ENCODE results near the gene C1QL4.

DNA sequence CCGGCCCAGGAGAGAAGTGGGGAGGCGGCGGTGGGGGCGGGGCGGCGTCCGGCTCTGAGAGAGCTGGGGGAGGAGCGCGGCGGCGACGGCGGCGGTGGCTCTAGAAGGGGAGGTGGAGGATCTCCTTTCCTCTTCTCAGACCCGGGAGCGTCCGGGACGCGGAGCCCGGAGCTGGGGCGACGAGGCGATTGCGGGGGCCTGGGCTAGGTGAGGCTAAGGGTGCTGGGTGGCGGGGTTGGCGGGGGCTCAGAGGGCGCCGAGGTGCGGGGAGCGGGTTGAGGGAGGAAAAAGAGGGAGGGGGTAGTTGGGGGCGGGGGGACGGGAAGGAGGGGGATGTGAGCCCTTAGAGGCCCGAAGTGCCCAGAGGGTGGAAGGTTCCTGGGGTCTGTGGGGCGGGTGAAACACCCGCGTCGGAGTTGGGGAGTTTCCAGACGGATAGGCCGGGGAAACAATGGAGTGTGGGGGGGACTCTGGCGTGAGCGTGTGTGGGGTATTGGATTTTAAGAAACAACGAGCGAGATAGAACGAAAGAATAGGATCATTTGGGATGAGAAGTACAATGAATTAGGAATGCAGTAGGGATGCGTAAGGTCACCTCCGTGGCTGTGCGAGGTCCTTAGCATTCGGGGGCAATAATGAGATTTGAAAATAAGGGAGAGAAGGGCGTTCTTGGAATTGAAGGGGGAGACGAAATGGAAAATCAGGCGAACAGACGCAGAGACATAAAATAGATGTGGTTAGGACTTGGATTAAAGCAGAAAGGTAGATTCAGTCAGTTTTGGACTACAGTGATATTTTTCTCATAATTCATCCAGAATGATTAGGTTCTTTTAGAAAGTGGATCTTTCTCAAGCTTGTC is 30.6 kb upstream of the C1QL4 start, which contains the start of gene SPATS2:
- TF ChIP-seq, protein P1, sequence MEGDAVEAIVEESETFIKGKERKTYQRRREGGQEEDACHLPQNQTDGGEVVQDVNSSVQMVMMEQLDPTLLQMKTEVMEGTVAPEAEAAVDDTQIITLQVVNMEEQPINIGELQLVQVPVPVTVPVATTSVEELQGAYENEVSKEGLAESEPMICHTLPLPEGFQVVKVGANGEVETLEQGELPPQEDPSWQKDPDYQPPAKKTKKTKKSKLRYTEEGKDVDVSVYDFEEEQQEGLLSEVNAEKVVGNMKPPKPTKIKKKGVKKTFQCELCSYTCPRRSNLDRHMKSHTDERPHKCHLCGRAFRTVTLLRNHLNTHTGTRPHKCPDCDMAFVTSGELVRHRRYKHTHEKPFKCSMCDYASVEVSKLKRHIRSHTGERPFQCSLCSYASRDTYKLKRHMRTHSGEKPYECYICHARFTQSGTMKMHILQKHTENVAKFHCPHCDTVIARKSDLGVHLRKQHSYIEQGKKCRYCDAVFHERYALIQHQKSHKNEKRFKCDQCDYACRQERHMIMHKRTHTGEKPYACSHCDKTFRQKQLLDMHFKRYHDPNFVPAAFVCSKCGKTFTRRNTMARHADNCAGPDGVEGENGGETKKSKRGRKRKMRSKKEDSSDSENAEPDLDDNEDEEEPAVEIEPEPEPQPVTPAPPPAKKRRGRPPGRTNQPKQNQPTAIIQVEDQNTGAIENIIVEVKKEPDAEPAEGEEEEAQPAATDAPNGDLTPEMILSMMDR (IDR thresholded peaks at IDR 0.05) = no peak
- TF ChIP-seq POLR2A (IDR thresholded peaks at IDR 0.05) = peak; percentile 4

All from Peyer's patch (tissue), 4 donors.